Immature natural killer cell (primary cell): ENCODE measurements around the gene ATG4D. TPM values are rescaled to one million over a fixed set of nuclear protein-coding genes. Genes with fewer than 3 reads are reported as not detected.
"Not testable (repeated sequence)": the region's sequence is repeated elsewhere in the genome, so short reads cannot be mapped to it uniquely, and the experiment has no call there.

Source experiments
- DNase-seq, 3 donors: peaks; one replicate each; pipeline ENCODE4 v3.0.0; 2022; ENCODE audit warnings: mixed read lengths in 1 of 3
- H3K27ac Mint-ChIP-seq, 6 donors: one replicate each; pipeline ENCODE4 v1.8.0; 2020; ENCODE audit warnings: mixed read lengths in 6 of 6, mild to moderate bottlenecking in 5 of 6, inconsistent platforms in 4 of 6, moderate library complexity in 3 of 6
- H3K27me3 Mint-ChIP-seq, 3 donors: one replicate each; pipeline ENCODE4 v1.8.0; 2020 to 2021; ENCODE audit warnings: low read depth in 3 of 3, mild to moderate bottlenecking in 3 of 3, mixed read lengths in 3 of 3, moderate library complexity in 3 of 3, inconsistent platforms in 1 of 3
- H3K36me3 Mint-ChIP-seq, 3 donors: one replicate each; pipeline ENCODE4 v1.8.0; 2020; ENCODE audit warnings: mixed read lengths in 3 of 3, inconsistent platforms in 2 of 3, mild to moderate bottlenecking in 2 of 3
- H3K4me1 Mint-ChIP-seq, 2 donors: one replicate each; pipeline ENCODE4 v1.8.0; 2020; ENCODE audit warnings: inconsistent platforms in 2 of 2, mild to moderate bottlenecking in 2 of 2, mixed read lengths in 2 of 2, moderate library complexity in 1 of 2
- H3K4me3 Mint-ChIP-seq, 5 donors: one replicate each; pipeline ENCODE4 v1.8.0; 2020; ENCODE audit warnings: mild to moderate bottlenecking in 5 of 5, mixed read lengths in 5 of 5, inconsistent platforms in 3 of 5, moderate library complexity in 3 of 5
- H3K9me3 Mint-ChIP-seq, 6 donors: one replicate each; pipeline ENCODE4 v1.8.0; 2020; ENCODE audit warnings: mild to moderate bottlenecking in 6 of 6, mixed read lengths in 6 of 6, inconsistent platforms in 4 of 6, moderate library complexity in 3 of 6
- polyA plus RNA-seq, 3 donors: library from polyadenylated mRNA; unstranded; fragments of 300-500 nt; fragmentation: Illumina TruSeq; gene quantifications; one replicate each; pipeline ENCODE4 v1.2.3, GENCODE V29; 2021

The ATG4D gene
- polyA plus RNA-seq, 3 donors from 2014 or later, result 13.9 to 42.1 (median 16.1) TPM

DNA sequence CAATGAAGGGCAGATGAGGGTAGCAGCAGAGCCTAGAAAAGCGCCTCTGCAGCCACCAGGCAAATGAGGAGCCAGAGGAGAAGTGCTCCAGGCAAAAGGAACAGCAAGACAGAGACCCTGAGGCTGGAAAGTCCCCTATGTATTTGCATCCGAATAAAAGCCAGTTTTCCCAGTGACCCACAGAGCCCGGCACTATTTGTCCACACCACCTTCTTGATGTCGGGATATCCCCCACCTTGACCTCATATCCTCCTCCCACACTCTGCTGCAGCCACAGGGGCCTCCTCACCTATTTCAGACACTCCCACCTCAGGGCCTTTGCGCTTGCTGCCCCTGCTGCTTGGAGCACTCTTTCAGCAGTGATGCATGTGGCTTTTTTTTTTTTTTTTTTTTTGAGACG is 6.6 kb downstream of the ATG4D start:
- Mint-ChIP-seq H3K9me3 (no peaks in the 10 kb centered on the region), H3K27me3 (peaks cover 3 to 9% (median 8%) of the 10 kb centered on the region in 3 donors)
- no peak for DNase-seq

DNA sequence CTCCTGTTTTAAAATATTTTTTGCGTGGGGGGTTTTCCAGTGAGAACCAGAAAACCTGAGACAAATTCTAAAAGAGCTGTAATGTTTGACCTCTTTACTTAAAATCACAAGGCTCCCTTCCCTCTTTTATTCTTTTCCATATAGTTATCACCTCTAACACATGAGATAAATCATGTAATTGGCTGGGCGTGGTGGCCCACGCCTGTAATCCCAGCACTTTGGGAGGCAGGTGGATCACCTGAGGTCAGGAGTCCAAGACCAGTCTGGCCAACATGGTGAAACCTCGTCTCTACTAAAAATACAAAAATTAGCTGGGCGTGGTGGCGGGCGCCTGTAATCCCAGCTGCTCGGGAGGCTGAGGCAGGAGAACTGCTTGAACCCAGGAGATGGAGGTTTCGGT is 7.3 kb downstream of the ATG4D start:
- Mint-ChIP-seq H3K36me3 (peaks cover 3 to 24% (median 3%) of the 10 kb centered on the region in 3 donors), H3K27ac (peak overlapping the region; percentile 62 to 98 (median 92)), H3K4me1 (peaks cover 59 to 65% of the 10 kb centered on the region in 2 donors), H3K4me3 (peak overlapping the region in 2 of 5 donors; percentile 4 to 35)
- H3K27me3 Mint-ChIP-seq, H3K9me3 Mint-ChIP-seq, DNase-seq: not testable (repeated sequence)

More for the DNA sequence above, 6.6 kb downstream of the ATG4D start:
- no peak overlapping the region for H3K4me3 Mint-ChIP-seq
- peaks cover 3 to 24% (median 3%) of the 10 kb centered on the region in 3 donors for H3K36me3 Mint-ChIP-seq
- peak overlapping the region; percentile 40 to 97 (median 70) for H3K27ac Mint-ChIP-seq
- H3K4me1 Mint-ChIP-seq, result peaks cover 52 to 58% of the 10 kb centered on the region in 2 donors

- H3K36me3 Mint-ChIP-seq, result peaks cover 3 to 24% (median 3%) of the 10 kb centered on the region in 3 donors
- H3K4me3 Mint-ChIP-seq, result peak overlapping the region; percentile 33 to 67 (median 41)
- H3K9me3 Mint-ChIP-seq, result no peaks in the 10 kb centered on the region
- H3K4me1 Mint-ChIP-seq, result peaks cover 62 to 66% of the 10 kb centered on the region in 2 donors
- H3K27ac Mint-ChIP-seq, result peak overlapping the region; percentile 89 to 98 (median 96)
- peak; percentile 69 to 75 (median 74) for DNase-seq
- H3K27me3 Mint-ChIP-seq, result peaks cover 5 to 9% (median 8%) of the 10 kb centered on the region in 3 donors
These were observed 8.1 kb downstream of the ATG4D start for GRCh38 chr19:10551698-10552301.

- Mint-ChIP-seq H3K27me3 (peaks cover 5 to 8% (median 8%) of the 10 kb centered on the region in 3 donors), H3K27ac (peak overlapping the region; percentile 89 to 98 (median 96)), H3K4me3 (peak overlapping the region; percentile 21 to 86 (median 81)), H3K9me3 (no peaks in the 10 kb centered on the region), H3K4me1 (peaks cover 62 to 64% of the 10 kb centered on the region in 2 donors), H3K36me3 (peaks cover 3 to 21% (median 3%) of the 10 kb centered on the region in 3 donors)
- DNase-seq, result peak in 1 of 3 donors; percentile 21
These were observed 8.9 kb downstream of the ATG4D start for GRCh38 chr19:10552510-10553053.

GRCh38 chr19:10553087-10553667 is 9.5 kb downstream of the ATG4D start:
- DNase-seq, result peak; percentile 36 to 46 (median 41)
- Mint-ChIP-seq H3K9me3 (no peaks in the 10 kb centered on the region), H3K27ac (peak overlapping the region; percentile 89 to 98 (median 96)), H3K4me1 (peaks cover 62 to 66% of the 10 kb centered on the region in 2 donors), H3K4me3 (peak overlapping the region; percentile 77 to 86 (median 81)), H3K27me3 (peaks cover 5 to 8% (median 8%) of the 10 kb centered on the region in 3 donors), H3K36me3 (peaks cover 3 to 24% (median 5%) of the 10 kb centered on the region in 3 donors)

DNA sequence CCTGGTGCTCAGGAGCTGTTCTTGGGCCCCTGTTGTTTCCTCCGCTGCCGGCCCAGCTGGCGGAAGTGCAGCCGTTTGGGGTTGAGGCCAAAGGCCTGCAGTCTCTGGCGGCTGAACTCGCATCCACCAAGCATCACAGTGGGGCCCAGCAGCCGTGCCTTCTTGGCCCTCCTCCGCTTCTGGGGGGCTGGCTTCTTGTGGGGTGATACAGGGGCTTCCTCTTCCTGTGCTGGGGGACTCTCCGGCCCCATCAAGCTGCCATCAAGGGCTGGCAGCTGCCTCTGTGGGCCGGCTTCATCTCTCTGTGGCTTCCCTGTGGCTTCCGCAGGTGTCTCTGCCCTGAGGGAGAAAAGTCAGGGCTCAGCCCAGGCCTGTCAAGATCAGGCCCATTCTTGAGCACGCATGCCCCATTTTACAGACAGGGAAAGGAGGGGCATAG is 10.3 kb downstream of the ATG4D start:
- Mint-ChIP-seq H3K9me3 (no peaks in the 10 kb centered on the region), H3K4me3 (peak overlapping the region; percentile 77 to 86 (median 81)), H3K4me1 (peaks cover 62 to 64% of the 10 kb centered on the region in 2 donors), H3K27ac (peak overlapping the region; percentile 89 to 98 (median 96)), H3K36me3 (peaks cover 3 to 23% (median 7%) of the 10 kb centered on the region in 3 donors), H3K27me3 (peaks cover 5 to 8% (median 8%) of the 10 kb centered on the region in 3 donors)
- DNase-seq, result peak; percentile 81 to 84 (median 82)

GRCh38 chr19:10554760-10555609 is 11.3 kb downstream of the ATG4D start:
- Mint-ChIP-seq H3K4me1 (peaks cover 61 to 62% of the 10 kb centered on the region in 2 donors), H3K9me3 (no peaks in the 10 kb centered on the region)

DNA sequence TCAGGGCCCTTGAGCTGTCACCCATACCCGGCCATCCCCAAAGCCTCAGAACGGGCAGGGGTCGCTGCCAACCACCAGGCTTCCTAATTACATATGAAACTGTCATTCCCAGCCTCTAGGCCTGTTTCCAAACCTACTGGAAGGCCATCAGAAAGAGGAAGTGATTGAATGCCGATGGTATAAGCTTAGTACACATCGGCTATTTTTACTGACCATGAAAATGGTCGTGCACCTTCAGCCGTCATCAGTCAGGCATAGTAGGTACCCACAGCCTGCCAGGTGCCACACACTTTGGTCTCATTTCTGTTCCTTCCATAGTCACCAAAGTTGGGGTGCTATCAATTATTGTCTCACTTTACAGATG is 11.9 kb downstream of the ATG4D start:
- peaks cover 7 to 28% (median 7%) of the 10 kb centered on the region in 3 donors for H3K36me3 Mint-ChIP-seq
- peak overlapping the region; percentile 69 to 96 (median 86) for H3K27ac Mint-ChIP-seq
- H3K4me3 Mint-ChIP-seq, result peak overlapping the region in 1 of 5 donors; percentile 6
- no peaks in the 10 kb centered on the region for H3K9me3 Mint-ChIP-seq
- peaks cover 4 to 8% (median 4%) of the 10 kb centered on the region in 3 donors for H3K27me3 Mint-ChIP-seq
- peaks cover 56 to 57% of the 10 kb centered on the region in 2 donors for H3K4me1 Mint-ChIP-seq
- DNase-seq, result no peak

More at GRCh38 chr19:10554760-10555609, 11.3 kb downstream of the ATG4D start:
- H3K4me3 Mint-ChIP-seq, result peak overlapping the region; percentile 77 to 86 (median 81)
- peaks cover 3 to 28% (median 7%) of the 10 kb centered on the region in 3 donors for H3K36me3 Mint-ChIP-seq
- DNase-seq, result no peak
- H3K27ac Mint-ChIP-seq, result peak overlapping the region; percentile 89 to 98 (median 96)
- peaks cover 4 to 8% (median 8%) of the 10 kb centered on the region in 3 donors for H3K27me3 Mint-ChIP-seq

- H3K27ac Mint-ChIP-seq, result peak overlapping the region in 2 of 6 donors; percentile 74 to 85
- DNase-seq, result no peak
- no peak overlapping the region for H3K4me3 Mint-ChIP-seq
- no peaks in the 10 kb centered on the region for H3K9me3 Mint-ChIP-seq
- peaks cover 4 to 9% (median 4%) of the 10 kb centered on the region in 3 donors for H3K27me3 Mint-ChIP-seq
- peaks cover 7 to 31% (median 7%) of the 10 kb centered on the region in 3 donors for H3K36me3 Mint-ChIP-seq
- H3K4me1 Mint-ChIP-seq, result peaks cover 37 to 45% of the 10 kb centered on the region in 2 donors
These were observed 14.0 kb downstream of the ATG4D start for GRCh38 chr19:10557603-10558197.

DNA sequence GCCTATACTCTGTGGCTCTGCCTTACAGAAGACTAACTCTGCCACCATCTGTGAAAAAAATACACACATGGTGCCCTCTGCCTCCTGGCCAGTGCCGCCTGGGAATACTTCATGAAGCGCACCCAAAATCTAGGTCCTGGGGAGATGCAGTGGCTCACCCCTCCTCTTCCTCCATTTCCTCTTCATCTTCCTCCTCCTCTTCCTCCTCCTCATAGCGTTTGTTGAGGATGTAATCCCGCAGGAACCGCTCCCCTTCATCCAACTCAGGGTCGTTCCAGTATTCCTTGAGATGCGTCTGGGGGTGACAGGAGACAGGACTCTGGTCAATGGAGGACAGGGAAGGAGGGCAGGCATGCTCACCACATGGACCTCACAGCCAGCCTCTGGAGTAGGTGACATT is 16.4 kb downstream of the ATG4D start:
- DNase-seq, result no peak
- no peaks in the 10 kb centered on the region for H3K9me3 Mint-ChIP-seq
- H3K4me1 Mint-ChIP-seq, result peaks cover 21 to 29% of the 10 kb centered on the region in 2 donors
- no peak overlapping the region for H3K27ac Mint-ChIP-seq
- H3K4me3 Mint-ChIP-seq, result no peak overlapping the region
- peaks cover 2 to 11% (median 9%) of the 10 kb centered on the region in 3 donors for H3K27me3 Mint-ChIP-seq
- peaks cover 3 to 26% (median 4%) of the 10 kb centered on the region in 3 donors for H3K36me3 Mint-ChIP-seq

DNA sequence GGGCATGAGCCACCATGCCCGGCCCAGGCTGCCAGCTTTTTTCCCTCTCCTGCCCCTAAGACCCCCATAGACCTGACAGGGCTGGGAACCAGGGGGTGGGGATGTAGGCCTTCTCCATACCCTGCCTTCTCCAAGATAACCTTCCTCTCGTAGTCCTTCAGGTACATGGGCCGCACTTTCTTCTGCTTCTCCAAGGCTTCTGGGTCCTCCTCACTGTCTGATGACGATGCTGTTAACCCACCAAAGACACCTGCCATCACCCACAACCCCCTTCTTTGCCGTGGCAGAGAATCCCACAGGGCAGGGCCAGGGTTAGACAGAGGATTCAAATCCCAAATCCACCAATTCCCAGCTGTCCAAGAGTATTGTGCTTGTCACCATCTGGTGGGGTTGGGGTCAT is 18.9 kb downstream of the ATG4D start:
- Mint-ChIP-seq H3K27ac (no peak overlapping the region), H3K9me3 (no peaks in the 10 kb centered on the region), H3K4me1 (peaks cover 31 to 36% of the 10 kb centered on the region in 2 donors), H3K36me3 (peaks cover 3 to 31% (median 4%) of the 10 kb centered on the region in 3 donors), H3K27me3 (peaks cover 18 to 29% (median 22%) of the 10 kb centered on the region in 3 donors), H3K4me3 (no peak overlapping the region)
- DNase-seq, result no peak

- peaks cover 21 to 36% (median 24%) of the 10 kb centered on the region in 3 donors for H3K27me3 Mint-ChIP-seq
- H3K4me1 Mint-ChIP-seq, result peaks cover 46% of the 10 kb centered on the region in 2 donors
- H3K36me3 Mint-ChIP-seq, result peaks cover 0 to 19% (median 3%) of the 10 kb centered on the region in 3 donors
- peak; percentile 53 to 61 (median 60) for DNase-seq
- no peaks in the 10 kb centered on the region for H3K9me3 Mint-ChIP-seq
- H3K4me3 Mint-ChIP-seq, result peak overlapping the region; percentile 90 to 100 (median 94)
- H3K27ac Mint-ChIP-seq, result peak overlapping the region; percentile 96 to 99 (median 98)
These were observed 21.4 kb downstream of the ATG4D start for GRCh38 chr19:10565028-10565566.
